ENCODE measurements around the gene CAMSAP1. TPM values are rescaled to one million over a fixed set of nuclear protein-coding genes. Genes with fewer than 3 reads are reported as not detected.

The CAMSAP1 gene
- total RNA-seq, 1 experiment from 2014 or later, result 16.7 TPM

DNA sequence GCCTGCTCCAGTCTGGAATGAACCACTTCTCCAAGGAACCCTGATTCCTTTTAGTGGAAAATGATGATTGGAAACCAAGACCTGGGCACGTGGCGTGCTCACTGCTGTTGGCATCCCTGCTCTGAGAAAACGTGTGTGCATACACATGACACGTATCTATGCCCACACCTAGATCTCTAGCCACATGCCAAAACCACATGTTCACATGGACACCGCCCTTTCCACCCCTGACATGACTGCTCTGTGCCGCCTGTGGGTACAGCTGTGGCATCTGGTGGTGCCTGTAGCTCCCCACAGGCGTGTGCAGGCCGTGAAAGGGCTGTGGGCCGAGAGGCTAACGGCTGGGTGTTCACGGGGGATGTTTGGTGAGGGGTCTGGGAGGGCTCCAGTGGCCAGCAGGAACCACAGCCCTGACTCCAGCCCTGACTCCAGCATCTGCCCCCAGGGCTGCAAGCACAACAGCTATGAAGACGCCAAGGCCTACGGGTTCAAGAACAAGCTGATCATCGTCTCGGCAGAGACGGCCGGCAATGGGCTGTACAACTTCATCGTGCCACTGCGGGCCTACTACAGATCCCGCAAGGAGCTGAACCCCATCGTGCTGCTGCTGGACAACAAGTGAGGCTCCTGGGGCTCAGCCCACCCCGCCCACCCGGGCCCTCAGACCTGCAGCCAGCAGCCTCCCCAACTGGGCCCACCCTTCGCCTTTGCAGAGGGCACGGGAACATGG, 130.3 kb downstream of the CAMSAP1 start:
- POLR2A ChIA-PET (ENCODE audit: unreplicated experiment), result no interaction called here

DNA sequence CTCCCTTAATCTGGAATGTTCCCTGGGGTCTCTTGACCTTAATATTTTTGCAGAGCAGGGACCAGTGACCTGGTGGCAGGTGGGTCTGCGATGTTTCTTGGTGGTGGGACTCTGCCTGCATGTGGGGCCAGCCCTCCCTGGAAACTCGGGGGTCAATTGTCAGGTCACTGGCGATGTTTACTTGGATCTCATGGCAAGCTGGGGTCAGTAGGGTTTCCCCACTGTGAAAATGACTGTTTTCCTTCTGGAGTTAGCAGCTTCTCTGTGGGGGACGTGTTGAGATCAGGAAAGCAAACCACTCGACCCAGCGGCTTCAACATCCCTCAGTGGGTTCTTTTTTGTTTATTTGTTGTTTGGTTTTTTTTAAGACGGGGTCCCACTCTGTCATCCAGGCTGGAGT, 131.4 kb downstream of the CAMSAP1 start:
- H3K27ac ChIP-seq, result no peak overlapping the region
- H3K4me1 ChIP-seq (replicated peaks; ENCODE audit: insufficient read depth), result no peaks in the 10 kb centered on the region
- no peaks in the 10 kb centered on the region for H3F3A ChIP-seq (ENCODE audit: insufficient read depth, low read depth)
- no peaks in the 10 kb centered on the region for H3K9me2 ChIP-seq (ENCODE audit: insufficient read depth)
- BruUV-seq (replicated peaks), result no TSS peak
- no peaks in the 10 kb centered on the region for H4K20me1 ChIP-seq (ENCODE audit: insufficient read depth)
- H3K4me3 ChIP-seq, result no peak overlapping the region
- no peak overlapping the region for H3K4me2 ChIP-seq
- ChIA-PET CTCF (no interaction called here), POLR2A (ENCODE audit: unreplicated experiment) (no interaction called here)
- no peaks in the 10 kb centered on the region for H3K9me3 ChIP-seq (ENCODE audit: insufficient read depth, low read depth)
- no peaks in the 10 kb centered on the region for H3K79me2 ChIP-seq (ENCODE audit: low read depth)
- no peak for DNase-seq
- H2AFZ ChIP-seq, result no peak overlapping the region
- TF ChIP-seq, protein P1, sequence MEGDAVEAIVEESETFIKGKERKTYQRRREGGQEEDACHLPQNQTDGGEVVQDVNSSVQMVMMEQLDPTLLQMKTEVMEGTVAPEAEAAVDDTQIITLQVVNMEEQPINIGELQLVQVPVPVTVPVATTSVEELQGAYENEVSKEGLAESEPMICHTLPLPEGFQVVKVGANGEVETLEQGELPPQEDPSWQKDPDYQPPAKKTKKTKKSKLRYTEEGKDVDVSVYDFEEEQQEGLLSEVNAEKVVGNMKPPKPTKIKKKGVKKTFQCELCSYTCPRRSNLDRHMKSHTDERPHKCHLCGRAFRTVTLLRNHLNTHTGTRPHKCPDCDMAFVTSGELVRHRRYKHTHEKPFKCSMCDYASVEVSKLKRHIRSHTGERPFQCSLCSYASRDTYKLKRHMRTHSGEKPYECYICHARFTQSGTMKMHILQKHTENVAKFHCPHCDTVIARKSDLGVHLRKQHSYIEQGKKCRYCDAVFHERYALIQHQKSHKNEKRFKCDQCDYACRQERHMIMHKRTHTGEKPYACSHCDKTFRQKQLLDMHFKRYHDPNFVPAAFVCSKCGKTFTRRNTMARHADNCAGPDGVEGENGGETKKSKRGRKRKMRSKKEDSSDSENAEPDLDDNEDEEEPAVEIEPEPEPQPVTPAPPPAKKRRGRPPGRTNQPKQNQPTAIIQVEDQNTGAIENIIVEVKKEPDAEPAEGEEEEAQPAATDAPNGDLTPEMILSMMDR (conservative IDR thresholded peaks at IDR 0.05), result no peak
- TF ChIP-seq EZH2 (IDR thresholded peaks at IDR 0.05; ENCODE audit: low read depth), result no peak
- H3K27me3 ChIP-seq (ENCODE audit: insufficient read depth, low read depth), result no peaks in the 10 kb centered on the region
- no peaks in the 10 kb centered on the region for H3K36me3 ChIP-seq (ENCODE audit: low read depth)
- intact Hi-C loops (cut with micrococcal nuclease; ENCODE audit: unreplicated experiment), result no loop called here

More for the DNA sequence above, 130.3 kb downstream of the CAMSAP1 start:
- Histone ChIP-seq H3K9me2 (ENCODE audit: insufficient read depth) (no peaks in the 10 kb centered on the region), H3K4me3 (no peak overlapping the region), H4K20me1 (ENCODE audit: insufficient read depth) (no peaks in the 10 kb centered on the region), H3K36me3 (ENCODE audit: low read depth) (no peaks in the 10 kb centered on the region), H3K4me2 (no peak overlapping the region), H2AFZ (no peak overlapping the region), H3K4me1 (replicated peaks; ENCODE audit: insufficient read depth) (no peaks in the 10 kb centered on the region), H3K27ac (no peak overlapping the region), H3F3A (ENCODE audit: insufficient read depth, low read depth) (no peaks in the 10 kb centered on the region), H3K9me3 (ENCODE audit: insufficient read depth, low read depth) (no peaks in the 10 kb centered on the region), H3K27me3 (ENCODE audit: insufficient read depth, low read depth) (no peaks in the 10 kb centered on the region), H3K79me2 (ENCODE audit: low read depth) (no peaks in the 10 kb centered on the region)
- no TSS peak for BruUV-seq (replicated peaks)
- intact Hi-C loops (cut with micrococcal nuclease; ENCODE audit: unreplicated experiment), result no loop called here
- TF ChIP-seq, protein P1 (conservative IDR thresholded peaks at IDR 0.05), result no peak
- TF ChIP-seq EZH2 (IDR thresholded peaks at IDR 0.05; ENCODE audit: low read depth), result no peak
- CTCF ChIA-PET, result no interaction called here
- no peak for DNase-seq

- BruUV-seq (replicated peaks), result no TSS peak
- no peak for DNase-seq
- Histone ChIP-seq H3K79me2 (ENCODE audit: low read depth) (no peaks in the 10 kb centered on the region), H3K27me3 (ENCODE audit: insufficient read depth, low read depth) (no peaks in the 10 kb centered on the region), H4K20me1 (ENCODE audit: insufficient read depth) (no peaks in the 10 kb centered on the region), H3K4me2 (no peak overlapping the region), H3K36me3 (ENCODE audit: low read depth) (no peaks in the 10 kb centered on the region), H3F3A (ENCODE audit: insufficient read depth, low read depth) (no peaks in the 10 kb centered on the region), H2AFZ (no peak overlapping the region), H3K4me3 (no peak overlapping the region), H3K9me2 (ENCODE audit: insufficient read depth) (no peaks in the 10 kb centered on the region), H3K27ac (no peak overlapping the region), H3K4me1 (replicated peaks; ENCODE audit: insufficient read depth) (no peaks in the 10 kb centered on the region), H3K9me3 (ENCODE audit: insufficient read depth, low read depth) (no peaks in the 10 kb centered on the region)
- intact Hi-C loops (cut with micrococcal nuclease; ENCODE audit: unreplicated experiment), result no loop called here
- ChIA-PET CTCF (no interaction called here), POLR2A (ENCODE audit: unreplicated experiment) (no interaction called here)
- TF ChIP-seq, protein P1 (conservative IDR thresholded peaks at IDR 0.05), result no peak
- TF ChIP-seq EZH2 (IDR thresholded peaks at IDR 0.05; ENCODE audit: low read depth), result no peak
Measured at GRCh38 chr9:135774794-135775525, 132.4 kb downstream of the CAMSAP1 start.

Measured in PC-9 (cell line).